GM13977 (cell line): ENCODE measurements around the gene MAGI1.
A peak's percentile ranks its signal among the peaks of the same experiment; 100 is the strongest.

Experiments used
- DNase-seq: peaks from one replicate; pipeline ENCODE4 v3.0.0; 2012; ENCODE audit warnings: low spot score
- CTCF ChIP-seq: IDR thresholded peaks from 2 replicates; pipeline ENCODE4 v1.5.1; 2012; ENCODE audit warnings: mild to moderate bottlenecking, control low read depth; ENCODE audit not compliant: insufficient read depth; ENCODE audit errors: extremely low read depth, missing control alignments
- in situ Hi-C: fragments of 300-500 bp; cut with MboI; formaldehyde crosslinking; loops from one replicate; pipeline ENCODE4 v1.12.0; 2022; ENCODE audit warnings: low sequenced_read_pairs, low pct_unique_long_range_greater_than_20kb, mixed read lengths, inconsistent platforms; ENCODE audit not compliant: unreplicated experiment

The MAGI1 gene

GRCh38 chr3:65741540-65741939 is 297.2 kb downstream of the MAGI1 start:
- in situ Hi-C loops, result no loop called here
- TF ChIP-seq CTCF, result no peak
- DNase-seq, result no peak

GRCh38 chr3:65739901-65740541 is 298.7 kb downstream of the MAGI1 start:
- TF ChIP-seq CTCF, result no peak
- in situ Hi-C loops, result no loop called here
- DNase-seq, result no peak

GRCh38 chr3:65734792-65735191 is 303.9 kb downstream of the MAGI1 start:
- no peak for DNase-seq
- TF ChIP-seq CTCF, result no peak
- in situ Hi-C loops, result no loop called here

GRCh38 chr3:65734382-65734781 is 304.3 kb downstream of the MAGI1 start:
- in situ Hi-C loops, result no loop called here
- TF ChIP-seq CTCF, result no peak
- no peak for DNase-seq

- TF ChIP-seq CTCF, result no peak
- no peak for DNase-seq
- in situ Hi-C loops, result no loop called here
Observed at GRCh38 chr3:65733459-65733858, 305.3 kb downstream of the MAGI1 start.

- peak; percentile 60 for DNase-seq
- TF ChIP-seq CTCF, result peak; percentile 75
- in situ Hi-C loops, result no loop called here
Observed at GRCh38 chr3:65732051-65732935, 306.4 kb downstream of the MAGI1 start.
